GM13976 (cell line): Measurements from ENCODE around the gene DIS3L2.

Experiments
- DNase-seq: peaks from one replicate; pipeline ENCODE4 v3.0.0; 2012; ENCODE audit warnings: low spot score
- CTCF ChIP-seq: IDR thresholded peaks from 2 replicates; pipeline ENCODE4 v1.5.1; 2012; ENCODE audit warnings: borderline replicate concordance, mild to moderate bottlenecking; ENCODE audit not compliant: insufficient read depth; ENCODE audit errors: extremely low read depth, missing control alignments, control extremely low read depth
- in situ Hi-C: fragments of 300-500 bp; cut with MboI; formaldehyde crosslinking; loops from one replicate; pipeline ENCODE4 v1.12.0; 2022; ENCODE audit warnings: low sequenced_read_pairs, mixed read lengths, inconsistent platforms; ENCODE audit not compliant: unreplicated experiment

The DIS3L2 gene

DNA sequence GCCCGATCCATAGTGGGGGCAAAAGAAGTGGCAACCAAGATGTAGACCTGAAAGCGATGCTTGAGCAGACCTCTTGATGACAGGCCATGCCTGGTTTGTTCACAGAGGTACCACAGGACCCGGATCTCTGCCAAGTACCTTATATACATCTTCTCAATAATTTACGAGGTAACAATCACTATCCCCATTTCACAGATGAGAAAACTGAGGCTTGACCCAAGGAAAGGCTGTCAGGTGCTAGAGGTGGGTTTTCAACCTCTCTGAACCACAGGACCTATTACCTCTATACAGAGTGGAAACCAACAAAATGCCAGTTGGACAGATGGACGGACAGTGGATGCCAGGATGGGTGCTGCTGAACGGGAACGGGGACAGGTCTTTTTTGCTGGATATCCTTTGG is 13.8 kb upstream of the DIS3L2 start:
- in situ Hi-C loops = no loop called here
- no peak for TF ChIP-seq CTCF

DNA sequence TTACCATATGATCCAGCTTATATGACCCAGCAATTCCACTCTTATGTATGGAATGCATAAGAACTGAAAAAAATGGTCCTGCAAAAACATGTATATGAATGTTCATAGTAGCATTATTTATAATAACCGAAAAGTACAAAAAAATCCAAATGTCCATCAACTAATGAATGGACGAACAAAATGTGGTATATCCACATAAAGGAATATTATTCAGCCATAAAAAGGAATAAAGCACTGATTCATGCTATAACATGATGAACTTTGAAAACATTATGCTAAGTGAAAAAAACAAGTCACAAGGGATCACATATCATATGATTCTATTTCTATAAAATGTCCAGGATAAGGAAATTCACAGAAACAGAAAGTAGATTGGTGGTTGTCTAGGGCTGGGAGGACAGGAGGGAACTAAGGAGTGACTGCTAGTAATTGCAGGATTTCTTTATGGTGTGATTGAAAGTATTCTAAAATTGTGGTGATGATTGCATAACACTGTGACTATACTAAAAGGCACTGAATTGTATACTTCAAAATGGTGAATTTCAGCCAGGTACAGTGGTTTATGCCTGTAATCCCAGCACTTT is 10.0 kb upstream of the DIS3L2 start:
- TF ChIP-seq CTCF = no peak
- in situ Hi-C loops = no loop called here
- no peak for DNase-seq

More for the DNA sequence above, 13.8 kb upstream of the DIS3L2 start:
- DNase-seq = no peak

DNA sequence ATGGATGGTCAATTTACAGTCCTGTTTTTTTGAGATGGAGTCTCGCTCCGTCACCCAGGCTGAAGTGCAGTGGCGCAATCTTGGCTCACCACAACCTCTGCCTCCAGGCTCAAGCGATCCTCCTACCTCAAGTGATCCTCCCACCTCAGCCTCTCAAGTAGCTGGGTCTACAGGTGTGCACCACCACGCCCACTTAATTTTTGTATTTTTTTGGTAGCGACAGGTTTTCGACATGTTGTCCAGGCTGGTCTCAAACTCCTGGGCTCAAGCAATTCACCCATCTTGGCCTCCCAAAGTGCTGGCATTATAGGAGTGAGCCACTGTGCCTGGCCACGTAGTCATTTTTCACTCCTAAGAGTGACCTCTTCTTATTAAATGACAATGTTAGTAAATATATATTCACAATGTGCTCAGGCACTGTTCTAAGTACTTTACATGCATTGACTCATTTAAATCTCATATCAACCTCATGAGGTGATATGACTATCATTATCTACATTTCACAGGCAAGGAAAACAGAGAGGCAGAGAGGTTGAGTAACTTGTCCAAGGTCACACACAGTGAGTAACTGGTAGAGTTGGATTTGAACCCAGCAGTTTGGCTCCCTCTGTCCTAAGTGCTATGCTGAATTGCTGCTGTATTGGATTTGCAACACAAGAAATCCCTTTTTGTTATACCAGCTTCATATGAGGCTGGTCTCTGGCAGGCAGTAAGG is 5.6 kb upstream of the DIS3L2 start:
- in situ Hi-C loops = no loop called here
- TF ChIP-seq CTCF = no peak
- DNase-seq = no peak

- in situ Hi-C loops = no loop called here
- TF ChIP-seq CTCF = no peak
- DNase-seq = no peak
Observed at GRCh38 chr2:231957913-231958763, 3.4 kb upstream of the DIS3L2 start.

DNA sequence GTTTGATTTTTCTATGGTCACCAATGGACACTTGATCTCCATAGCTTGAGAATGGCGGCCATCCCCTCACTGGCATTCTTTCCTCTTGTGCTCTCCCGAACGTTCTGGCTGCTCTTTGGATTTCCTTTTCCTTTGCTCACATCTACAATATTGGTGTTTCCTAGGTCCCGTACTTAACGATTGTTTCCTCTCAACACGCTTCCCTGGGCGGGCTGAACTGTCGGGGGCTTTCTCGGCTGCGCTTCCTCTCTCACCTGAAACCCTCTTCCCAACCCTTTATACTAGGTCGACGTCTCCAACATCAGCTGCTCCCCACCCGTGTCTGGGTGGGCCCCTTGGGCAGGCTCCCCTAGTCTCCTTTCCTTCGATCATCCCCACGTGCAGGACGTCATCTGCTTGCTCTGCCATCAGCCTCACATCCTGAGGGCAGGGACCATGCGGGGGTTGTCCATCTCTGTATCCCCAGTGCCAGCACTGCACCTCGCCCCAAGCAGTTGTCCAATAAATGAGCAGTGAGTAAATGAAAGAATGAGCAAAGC is 634 bp upstream of the DIS3L2 start:
- TF ChIP-seq CTCF = no peak
- in situ Hi-C loops = no loop called here
- DNase-seq = no peak

DNA sequence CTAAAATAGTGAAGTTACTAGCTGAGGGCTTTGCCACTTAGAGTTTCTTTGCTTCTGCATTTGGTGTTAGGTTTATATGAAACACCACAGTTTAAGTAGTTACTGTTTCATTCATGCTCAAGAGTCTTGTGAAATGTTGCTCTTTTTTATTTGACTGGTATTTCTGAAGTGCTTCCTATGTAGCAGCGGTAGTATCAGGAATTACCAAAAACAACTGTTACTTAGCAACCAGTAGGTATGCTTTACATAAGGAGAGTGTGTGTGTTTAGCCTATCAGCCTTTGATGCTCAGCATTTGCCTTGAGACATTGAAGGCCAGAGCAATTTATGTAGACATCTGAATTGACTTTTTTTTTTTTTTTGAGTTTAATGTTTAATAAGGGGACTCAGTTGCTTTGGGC is 3.6 kb downstream of the DIS3L2 start:
- DNase-seq = no peak
- in situ Hi-C loops = no loop called here
- no peak for TF ChIP-seq CTCF
